ENCODE results near the gene RAET1L.

DNA sequence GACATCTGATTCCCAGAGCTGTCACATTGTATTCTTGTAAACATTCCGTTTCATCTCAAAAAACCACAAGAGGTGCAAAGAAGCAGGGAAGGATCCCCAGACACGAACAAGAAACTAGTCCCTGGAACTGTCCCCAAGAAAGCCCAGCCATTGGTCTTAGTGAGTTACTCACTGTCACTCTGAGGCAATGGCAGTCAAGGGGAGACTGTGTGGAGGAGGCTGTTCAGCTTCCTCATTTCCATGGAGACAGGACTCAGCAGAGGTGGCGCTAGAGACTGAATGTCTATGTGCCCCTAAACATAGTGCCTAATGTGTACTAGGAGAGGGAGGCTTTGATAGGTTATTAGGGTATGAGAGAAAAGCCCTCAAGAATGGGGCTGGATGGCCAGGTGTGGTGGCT, 50.5 kb downstream of the RAET1L start:
- no peak for TF ChIP-seq POLR2A (IDR thresholded peaks at IDR 0.05; ENCODE audit: low read length)
- TF ChIP-seq GATA1 (IDR thresholded peaks at IDR 0.05; ENCODE audit: low read depth, low read length), result no peak
